H1 (cell line): ENCODE data around the gene POLR2M.

Source experiments
- BCL11A ChIP-seq, 2 experiments: IDR thresholded peaks; one replicate each; pipeline ENCODE4 v1.6.1; 2011; ENCODE audit warnings: low read depth in 2 of 2, low read length in 2 of 2, mild to moderate bottlenecking in 2 of 2
- GTF2F1 ChIP-seq: IDR thresholded peaks from 2 replicates; pipeline ENCODE4 v1.6.1; 2012; ENCODE audit warnings: low read depth, low read length, improper control_type of control experiment, borderline replicate concordance
- RFX5 ChIP-seq: IDR thresholded peaks from 2 replicates; pipeline ENCODE4 v1.6.1; 2011; ENCODE audit warnings: low read depth, low read length, improper control_type of control experiment, borderline replicate concordance
- SIN3A ChIP-seq, 2 experiments: IDR thresholded peaks in 1 of 2; conservative IDR thresholded peaks in 1 of 2; 2 replicates each; pipeline ENCODE4 v1.6.1; 2011 to 2012; ENCODE audit warnings: low read length in 2 of 2, improper control_type of control experiment in 1 of 2, low read depth in 1 of 2, mild to moderate bottlenecking in 1 of 2
- SIX5 ChIP-seq: IDR thresholded peaks from 2 replicates; pipeline ENCODE4 v1.6.1; 2011; ENCODE audit warnings: mild to moderate bottlenecking, low read depth, low read length
- SP1 ChIP-seq: IDR thresholded peaks from 2 replicates; pipeline ENCODE4 v1.6.1; 2011; ENCODE audit warnings: low read depth, low read length
- SRF ChIP-seq: IDR thresholded peaks from 2 replicates; pipeline ENCODE4 v1.6.1; 2011; ENCODE audit warnings: mild to moderate bottlenecking, low read depth, low read length, moderate library complexity
- USF2 ChIP-seq: IDR thresholded peaks from 2 replicates; pipeline ENCODE4 v1.6.1; 2011; ENCODE audit warnings: low read length, improper control_type of control experiment
- TF ChIP-seq, protein P1 (sequence below), 3 experiments: IDR thresholded peaks; 1 replicate in 2 of 3; 2 replicates in 1 of 3; pipeline versions ENCODE4 v1.5.1 to v1.6.1; 2011; ENCODE audit warnings: low read length in 3 of 3, mild to moderate bottlenecking in 3 of 3, inconsistent platforms in 2 of 3, low read depth in 1 of 3, moderate library complexity in 1 of 3; ENCODE audit not compliant: insufficient read depth in 1 of 3; ENCODE audit errors: control extremely low read depth in 1 of 3
- TF ChIP-seq, protein P2 (sequence below): IDR thresholded peaks from 2 replicates; pipeline ENCODE4 v1.6.1; 2012; ENCODE audit warnings: inconsistent platforms

GRCh38 chr15:57705746-57706404, 639 bp upstream of the POLR2M start:
- no peak for TF ChIP-seq GTF2F1
- no peak for TF ChIP-seq USF2
- TF ChIP-seq SIN3A (conservative IDR thresholded peaks at IDR 0.05 in 1 of 2, IDR thresholded peaks at IDR 0.05 in 1 of 2; ENCODE audit: low read depth in 1 of 2, low read length in 2 of 2), result no peak
- no peak for TF ChIP-seq RFX5
- TF ChIP-seq SIX5, result no peak
- TF ChIP-seq, protein P1, sequence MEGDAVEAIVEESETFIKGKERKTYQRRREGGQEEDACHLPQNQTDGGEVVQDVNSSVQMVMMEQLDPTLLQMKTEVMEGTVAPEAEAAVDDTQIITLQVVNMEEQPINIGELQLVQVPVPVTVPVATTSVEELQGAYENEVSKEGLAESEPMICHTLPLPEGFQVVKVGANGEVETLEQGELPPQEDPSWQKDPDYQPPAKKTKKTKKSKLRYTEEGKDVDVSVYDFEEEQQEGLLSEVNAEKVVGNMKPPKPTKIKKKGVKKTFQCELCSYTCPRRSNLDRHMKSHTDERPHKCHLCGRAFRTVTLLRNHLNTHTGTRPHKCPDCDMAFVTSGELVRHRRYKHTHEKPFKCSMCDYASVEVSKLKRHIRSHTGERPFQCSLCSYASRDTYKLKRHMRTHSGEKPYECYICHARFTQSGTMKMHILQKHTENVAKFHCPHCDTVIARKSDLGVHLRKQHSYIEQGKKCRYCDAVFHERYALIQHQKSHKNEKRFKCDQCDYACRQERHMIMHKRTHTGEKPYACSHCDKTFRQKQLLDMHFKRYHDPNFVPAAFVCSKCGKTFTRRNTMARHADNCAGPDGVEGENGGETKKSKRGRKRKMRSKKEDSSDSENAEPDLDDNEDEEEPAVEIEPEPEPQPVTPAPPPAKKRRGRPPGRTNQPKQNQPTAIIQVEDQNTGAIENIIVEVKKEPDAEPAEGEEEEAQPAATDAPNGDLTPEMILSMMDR (IDR thresholded peaks at IDR 0.05; ENCODE audit: control extremely low read depth in 1 of 3, insufficient read depth in 1 of 3, low read depth in 1 of 3, low read length in 3 of 3), result no peak
- no peak for TF ChIP-seq SP1
- TF ChIP-seq BCL11A (IDR thresholded peaks at IDR 0.05; ENCODE audit: low read depth in 2 of 2, low read length in 2 of 2), result no peak
- TF ChIP-seq, protein P2, sequence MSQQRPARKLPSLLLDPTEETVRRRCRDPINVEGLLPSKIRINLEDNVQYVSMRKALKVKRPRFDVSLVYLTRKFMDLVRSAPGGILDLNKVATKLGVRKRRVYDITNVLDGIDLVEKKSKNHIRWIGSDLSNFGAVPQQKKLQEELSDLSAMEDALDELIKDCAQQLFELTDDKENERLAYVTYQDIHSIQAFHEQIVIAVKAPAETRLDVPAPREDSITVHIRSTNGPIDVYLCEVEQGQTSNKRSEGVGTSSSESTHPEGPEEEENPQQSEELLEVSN, result no peak
- TF ChIP-seq SRF, result no peak
